ENCODE results near the gene USP27X. TPM values are rescaled to one million over a fixed set of nuclear protein-coding genes. Genes with fewer than 3 reads are reported as not detected.

The USP27X gene
- total and polyA plus RNA-seq, 2 of the 4 experiments (the other 2 are of a cell fraction), result 2.7 to 6.3 TPM

DNA sequence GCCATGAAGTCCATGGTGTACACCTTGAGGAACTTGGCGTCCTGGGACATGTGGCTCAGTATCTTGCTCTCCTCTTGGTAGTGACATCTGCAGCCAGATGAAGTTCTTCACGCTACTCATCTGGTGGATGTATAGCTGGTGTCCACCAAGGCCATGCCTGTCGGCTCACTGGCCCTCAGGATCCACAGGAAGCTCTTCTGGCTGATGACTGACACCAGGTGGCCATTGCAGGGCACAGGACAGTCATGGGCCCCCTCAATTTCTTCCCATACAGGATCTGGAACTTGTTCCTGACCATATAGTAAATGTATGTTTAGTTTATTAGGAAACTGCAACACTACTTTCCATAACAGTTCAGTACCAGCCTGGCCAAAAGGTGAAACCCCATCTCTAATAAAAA, 32.8 kb downstream of the USP27X start:
- BruUV-seq (replicated peaks), result no TSS peak
- Histone ChIP-seq H3K4me2 (ENCODE audit: low read depth, low read length) (no peak overlapping the region), H2AK9ac (replicated peaks; ENCODE audit: low read depth, low read length, poor library complexity) (no peak overlapping the region), H2AFZ (replicated peaks; ENCODE audit: low read length, poor library complexity) (no peak overlapping the region), H2BK5ac (ENCODE audit: low read depth, low read length, poor library complexity, severe bottlenecking) (no peak overlapping the region), H3K14ac (replicated peaks; ENCODE audit: low read depth, low read length) (no peak overlapping the region), H4K20me1 (ENCODE audit: insufficient read depth, low read length) (no peaks in the 10 kb centered on the region), H3K27me3 (ENCODE audit: control insufficient read depth, insufficient read depth, low read length) (peaks cover 16% of the 10 kb centered on the region), H2BK15ac (ENCODE audit: low read depth, low read length) (no peak overlapping the region), H3K79me1 (ENCODE audit: low read depth in 1 of 2, low read length in 2 of 2) (no peaks in the 10 kb centered on the region), H3K27ac (ENCODE audit: insufficient read depth, low read length) (no peak overlapping the region), H3K9me3 (ENCODE audit: control insufficient read depth, insufficient read depth, low read length) (no peaks in the 10 kb centered on the region), H2BK20ac (ENCODE audit: low read depth, low read length) (no peak overlapping the region), H4K8ac (ENCODE audit: low read depth in 2 of 2, low read length in 2 of 2) (no peak overlapping the region), H3K4ac (ENCODE audit: low read depth, low read length) (no peak overlapping the region), H3K4me3 (ENCODE audit: insufficient read depth, low read depth, low read length) (no peak overlapping the region), H4K5ac (ENCODE audit: low read depth, low read length) (no peak overlapping the region), H3K9ac (ENCODE audit: low read depth, low read length) (no peak overlapping the region), H2BK120ac (ENCODE audit: low read depth, low read length) (no peak overlapping the region), H3K18ac (ENCODE audit: low read depth, low read length) (no peak overlapping the region), H3K9me1 (ENCODE audit: insufficient read depth, low read length) (no peaks in the 10 kb centered on the region), H3K4me1 (ENCODE audit: control insufficient read depth, insufficient read depth, low read length) (no peaks in the 10 kb centered on the region), H3K36me3 (ENCODE audit: control insufficient read depth, insufficient read depth, low read length) (no peaks in the 10 kb centered on the region), H4K91ac (ENCODE audit: insufficient read depth, low read depth, low read length) (no peak overlapping the region), H2AK5ac (ENCODE audit: low read depth, low read length) (no peak overlapping the region), H3K23ac (ENCODE audit: low read depth, low read length) (no peak overlapping the region), H3K56ac (ENCODE audit: extremely low read depth, insufficient read depth, low read length) (no peak overlapping the region)
- in situ Hi-C loops (cut with MboI; ENCODE audit: low sequenced_read_pairs), result loop anchor here (25.0 kb wide), 1 partner anchor 675 kb away; no protein-coding TSS in a partner anchor
- DNase-seq (no peak), ATAC-seq (ENCODE audit: low read depth) (no peak)
- CTCF ChIA-PET, result interaction anchor here (0.9 kb wide), 1 partner anchor 69 kb away, joined by 3 read pairs; no protein-coding TSS in a partner anchor
- dilution Hi-C loops (cut with HindIII; ENCODE audit: low sequenced_read_pairs, unreplicated experiment), result no loop called here
- POLR2A ChIA-PET (ENCODE audit: unreplicated experiment), result no interaction called here
- intact Hi-C loops (cut with micrococcal nuclease), result loop anchor here (10.0 kb wide), 1 partner anchor 783 kb away; no protein-coding TSS in a partner anchor
- TF ChIP-seq MXI1 (IDR thresholded peaks at IDR 0.05; ENCODE audit: borderline replicate concordance, low read depth, low read length) (no peak), POLR2A (IDR thresholded peaks at IDR 0.05; ENCODE audit: low read depth, low read length) (no peak), CEBPB (IDR thresholded peaks at IDR 0.05; ENCODE audit: low read depth, low read length) (no peak), BHLHE40 (IDR thresholded peaks at IDR 0.05; ENCODE audit: low read depth, low read length) (no peak), RAD21 (IDR thresholded peaks at IDR 0.05; ENCODE audit: low read length) (no peak), CHD1 (IDR thresholded peaks at IDR 0.05; ENCODE audit: low read depth, low read length) (no peak), RCOR1 (IDR thresholded peaks at IDR 0.05; ENCODE audit: insufficient replicate concordance, low read length) (no peak), MAZ (IDR thresholded peaks at IDR 0.05; ENCODE audit: borderline replicate concordance, low read depth, low read length) (no peak), MAFK (IDR thresholded peaks at IDR 0.05; ENCODE audit: low read depth, low read length) (no peak), FOS (IDR thresholded peaks at IDR 0.05; ENCODE audit: low read depth, low read length) (no peak), SMC3 (IDR thresholded peaks at IDR 0.05; ENCODE audit: low read depth, low read length) (no peak), RFX5 (IDR thresholded peaks at IDR 0.05; ENCODE audit: low read depth, low read length) (no peak)
- TF ChIP-seq, protein P1, sequence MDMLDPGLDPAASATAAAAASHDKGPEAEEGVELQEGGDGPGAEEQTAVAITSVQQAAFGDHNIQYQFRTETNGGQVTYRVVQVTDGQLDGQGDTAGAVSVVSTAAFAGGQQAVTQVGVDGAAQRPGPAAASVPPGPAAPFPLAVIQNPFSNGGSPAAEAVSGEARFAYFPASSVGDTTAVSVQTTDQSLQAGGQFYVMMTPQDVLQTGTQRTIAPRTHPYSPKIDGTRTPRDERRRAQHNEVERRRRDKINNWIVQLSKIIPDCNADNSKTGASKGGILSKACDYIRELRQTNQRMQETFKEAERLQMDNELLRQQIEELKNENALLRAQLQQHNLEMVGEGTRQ (IDR thresholded peaks at IDR 0.05; ENCODE audit: low read depth, low read length), result no peak
- TF ChIP-seq, protein P2, sequence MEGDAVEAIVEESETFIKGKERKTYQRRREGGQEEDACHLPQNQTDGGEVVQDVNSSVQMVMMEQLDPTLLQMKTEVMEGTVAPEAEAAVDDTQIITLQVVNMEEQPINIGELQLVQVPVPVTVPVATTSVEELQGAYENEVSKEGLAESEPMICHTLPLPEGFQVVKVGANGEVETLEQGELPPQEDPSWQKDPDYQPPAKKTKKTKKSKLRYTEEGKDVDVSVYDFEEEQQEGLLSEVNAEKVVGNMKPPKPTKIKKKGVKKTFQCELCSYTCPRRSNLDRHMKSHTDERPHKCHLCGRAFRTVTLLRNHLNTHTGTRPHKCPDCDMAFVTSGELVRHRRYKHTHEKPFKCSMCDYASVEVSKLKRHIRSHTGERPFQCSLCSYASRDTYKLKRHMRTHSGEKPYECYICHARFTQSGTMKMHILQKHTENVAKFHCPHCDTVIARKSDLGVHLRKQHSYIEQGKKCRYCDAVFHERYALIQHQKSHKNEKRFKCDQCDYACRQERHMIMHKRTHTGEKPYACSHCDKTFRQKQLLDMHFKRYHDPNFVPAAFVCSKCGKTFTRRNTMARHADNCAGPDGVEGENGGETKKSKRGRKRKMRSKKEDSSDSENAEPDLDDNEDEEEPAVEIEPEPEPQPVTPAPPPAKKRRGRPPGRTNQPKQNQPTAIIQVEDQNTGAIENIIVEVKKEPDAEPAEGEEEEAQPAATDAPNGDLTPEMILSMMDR (conservative IDR thresholded peaks at IDR 0.05; ENCODE audit: low read depth, low read length), result no peak
- TF ChIP-seq, protein P3, sequence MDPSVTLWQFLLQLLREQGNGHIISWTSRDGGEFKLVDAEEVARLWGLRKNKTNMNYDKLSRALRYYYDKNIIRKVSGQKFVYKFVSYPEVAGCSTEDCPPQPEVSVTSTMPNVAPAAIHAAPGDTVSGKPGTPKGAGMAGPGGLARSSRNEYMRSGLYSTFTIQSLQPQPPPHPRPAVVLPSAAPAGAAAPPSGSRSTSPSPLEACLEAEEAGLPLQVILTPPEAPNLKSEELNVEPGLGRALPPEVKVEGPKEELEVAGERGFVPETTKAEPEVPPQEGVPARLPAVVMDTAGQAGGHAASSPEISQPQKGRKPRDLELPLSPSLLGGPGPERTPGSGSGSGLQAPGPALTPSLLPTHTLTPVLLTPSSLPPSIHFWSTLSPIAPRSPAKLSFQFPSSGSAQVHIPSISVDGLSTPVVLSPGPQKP (IDR thresholded peaks at IDR 0.05; ENCODE audit: borderline replicate concordance, low read depth, low read length), result no peak
- 17% methylated on average over 1 of the region's 3 CpGs; no CpG with 5 or more reads in 1 of the 2 experiments for WGBS, 2 experiments (ENCODE audit: extremely low coverage in 2 of 2, insufficient read length in 1 of 2)
